ENCODE data around the gene SLC39A3.

SLC39A3 gene, protein sequence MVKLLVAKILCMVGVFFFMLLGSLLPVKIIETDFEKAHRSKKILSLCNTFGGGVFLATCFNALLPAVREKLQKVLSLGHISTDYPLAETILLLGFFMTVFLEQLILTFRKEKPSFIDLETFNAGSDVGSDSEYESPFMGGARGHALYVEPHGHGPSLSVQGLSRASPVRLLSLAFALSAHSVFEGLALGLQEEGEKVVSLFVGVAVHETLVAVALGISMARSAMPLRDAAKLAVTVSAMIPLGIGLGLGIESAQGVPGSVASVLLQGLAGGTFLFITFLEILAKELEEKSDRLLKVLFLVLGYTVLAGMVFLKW

DNA sequence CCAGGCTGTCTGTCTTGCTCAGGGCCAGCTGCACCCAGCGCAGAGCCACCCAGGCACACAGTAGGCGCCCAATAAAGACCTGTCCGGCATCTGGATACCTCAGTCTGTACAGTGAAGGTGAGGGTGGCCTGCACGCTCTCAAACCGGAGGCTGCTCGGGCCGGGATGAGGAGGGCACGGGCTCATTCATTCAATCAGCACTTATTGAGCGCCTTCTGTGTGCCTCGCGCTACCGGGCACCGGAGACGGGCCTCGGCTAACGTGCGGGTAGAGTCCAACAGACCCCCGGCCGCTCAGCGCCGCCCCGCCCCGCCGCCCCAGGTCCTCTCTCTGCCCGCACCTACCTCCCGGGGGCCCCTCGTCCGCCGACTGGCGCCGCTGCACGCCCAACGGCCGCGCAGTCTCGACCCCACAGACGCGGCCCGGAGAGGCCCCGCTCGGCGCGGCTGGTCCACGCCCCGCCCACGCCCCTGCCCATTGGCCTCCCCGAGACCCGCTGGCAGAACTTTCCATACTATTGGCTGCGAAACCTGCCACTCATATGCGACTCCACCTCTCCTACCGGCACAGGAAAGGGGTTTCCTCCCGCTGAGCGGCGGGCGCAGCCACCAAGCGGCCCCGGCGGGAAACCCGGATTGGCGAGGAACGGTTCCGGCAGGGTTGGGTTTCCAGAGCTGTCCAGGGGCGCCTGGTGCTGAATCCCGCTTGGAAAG is at the start of gene SLC39A3:
Gene SLC39A3, minus strand, starts transcription at position 416 of the 712 bp plus-strand sequence. CDS start 2,760 bp downstream, outside the sequence.
- peak within 1 kb of the TSS; percentile 93 for H3K4me3 Mint-ChIP-seq
- no peaks in the 10 kb centered on the region for H3K9me3 Mint-ChIP-seq
- peaks cover 15% of the 10 kb centered on the region for H3K4me1 Mint-ChIP-seq (ENCODE audit: low read depth)
- peaks cover 28% of the 10 kb centered on the region for H3K36me3 Mint-ChIP-seq (ENCODE audit: low read depth)
- H3K27me3 Mint-ChIP-seq, result peaks cover 15% of the 10 kb centered on the region
- H3K27ac Mint-ChIP-seq, result peak within 1 kb of the TSS; percentile 79

DNA sequence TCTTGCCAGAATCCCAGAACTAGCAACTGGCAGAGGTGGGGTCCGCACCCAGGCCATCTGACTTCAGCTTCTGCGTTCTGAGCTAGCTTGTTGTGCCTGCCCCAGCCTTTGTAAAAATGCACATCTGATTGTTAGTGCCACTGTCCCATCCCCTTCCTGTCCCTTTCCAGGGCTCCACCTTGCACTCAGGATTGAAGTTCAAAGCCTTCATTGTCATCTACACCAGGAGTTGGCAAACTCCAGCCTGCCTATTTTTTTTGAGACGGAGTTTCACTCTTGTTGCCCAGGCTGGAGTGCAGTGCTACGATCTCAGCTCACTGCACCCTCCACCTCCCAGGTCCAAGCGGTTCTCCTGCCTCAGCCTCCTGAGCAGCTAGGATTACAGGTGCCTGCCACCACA is 48.4 kb upstream of the SLC39A3 start:
- H3K27ac Mint-ChIP-seq, result no peak overlapping the region

DNA sequence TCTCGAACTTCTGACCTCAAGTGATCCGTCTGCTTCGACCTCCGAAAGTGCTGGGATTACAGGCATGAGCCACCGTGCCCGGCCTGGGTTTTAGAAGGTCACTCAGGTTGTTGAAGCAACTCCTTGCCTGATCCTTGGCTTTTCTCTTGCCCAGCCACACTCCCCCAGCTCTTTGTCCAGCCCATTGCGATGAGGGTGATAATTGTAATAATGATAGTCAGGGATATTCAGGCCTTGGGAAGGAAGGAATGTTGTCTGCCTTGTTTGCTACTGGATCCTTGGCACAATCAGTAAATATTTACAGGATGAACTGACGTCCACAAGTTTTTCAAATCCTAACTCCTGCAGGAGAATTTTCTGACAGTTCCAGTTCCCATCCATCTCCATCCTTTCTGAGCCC is 47.3 kb upstream of the SLC39A3 start:
- peaks cover 28% of the 10 kb centered on the region for H3K36me3 Mint-ChIP-seq (ENCODE audit: low read depth)

More for the DNA sequence above, 48.4 kb upstream of the SLC39A3 start:
- Mint-ChIP-seq H3K4me3 (no peak overlapping the region), H3K36me3 (ENCODE audit: low read depth) (peaks cover 35% of the 10 kb centered on the region), H3K27me3 (no peaks in the 10 kb centered on the region), H3K4me1 (ENCODE audit: low read depth) (peaks cover 49% of the 10 kb centered on the region), H3K9me3 (no peaks in the 10 kb centered on the region)

DNA sequence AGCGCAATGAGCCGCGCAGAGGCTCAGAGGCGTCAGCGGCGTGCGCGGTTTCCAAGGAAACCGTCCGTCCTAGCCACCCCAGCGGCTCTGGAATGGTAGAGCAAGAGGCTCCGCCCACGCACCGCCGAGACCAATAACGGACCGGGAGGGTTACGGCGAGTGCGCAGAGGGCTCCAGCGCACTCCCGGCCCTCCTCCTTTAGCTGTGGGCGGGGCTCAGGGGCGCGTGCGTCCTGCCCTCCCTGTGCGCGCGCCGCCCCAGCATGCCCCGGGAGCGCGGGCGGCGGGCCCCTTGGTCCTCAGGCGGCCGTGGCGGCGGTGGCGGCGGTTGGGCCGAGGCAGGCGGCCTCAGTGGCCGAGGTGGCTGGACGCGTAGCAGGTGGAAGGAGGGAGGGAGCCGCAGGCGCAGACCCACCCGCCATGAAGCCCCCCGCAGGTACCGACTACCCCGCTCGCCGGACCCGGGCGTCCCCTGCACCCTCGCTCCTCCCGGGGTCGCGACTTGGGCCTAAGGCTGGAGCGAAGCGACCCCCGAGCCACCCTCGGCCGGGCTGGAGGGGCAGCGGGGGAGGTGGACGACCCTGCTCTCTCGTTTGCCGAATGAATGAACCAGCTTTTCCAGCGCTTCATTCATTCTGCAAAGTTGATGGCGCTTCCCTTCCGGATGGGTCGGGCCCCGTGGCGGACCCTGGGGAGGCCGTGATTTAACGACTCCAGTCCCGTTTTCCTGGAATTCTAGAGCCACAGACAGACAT is 45.6 kb upstream of the SLC39A3 start, which contains the start of gene THOP1:
Gene THOP1, plus strand, starts transcription at position 260 of the 754 bp plus-strand sequence. Its CDS starts 160 bp downstream, at position 420.
- peaks cover 33% of the 10 kb centered on the region for H3K36me3 Mint-ChIP-seq (ENCODE audit: low read depth)
- H3K4me1 Mint-ChIP-seq (ENCODE audit: low read depth), result peaks cover 71% of the 10 kb centered on the region
- no peaks in the 10 kb centered on the region for H3K27me3 Mint-ChIP-seq
- peak within 1 kb of the TSS; percentile 97 for H3K27ac Mint-ChIP-seq
- H3K4me3 Mint-ChIP-seq, result peak within 1 kb of the TSS; percentile 96
- H3K9me3 Mint-ChIP-seq, result no peaks in the 10 kb centered on the region

More for the DNA sequence above, 47.3 kb upstream of the SLC39A3 start:
- H3K4me1 Mint-ChIP-seq (ENCODE audit: low read depth), result peaks cover 54% of the 10 kb centered on the region
- no peaks in the 10 kb centered on the region for H3K27me3 Mint-ChIP-seq
- H3K9me3 Mint-ChIP-seq, result no peaks in the 10 kb centered on the region
- no peak overlapping the region for H3K27ac Mint-ChIP-seq
- H3K4me3 Mint-ChIP-seq, result peak overlapping the region; percentile 96

DNA sequence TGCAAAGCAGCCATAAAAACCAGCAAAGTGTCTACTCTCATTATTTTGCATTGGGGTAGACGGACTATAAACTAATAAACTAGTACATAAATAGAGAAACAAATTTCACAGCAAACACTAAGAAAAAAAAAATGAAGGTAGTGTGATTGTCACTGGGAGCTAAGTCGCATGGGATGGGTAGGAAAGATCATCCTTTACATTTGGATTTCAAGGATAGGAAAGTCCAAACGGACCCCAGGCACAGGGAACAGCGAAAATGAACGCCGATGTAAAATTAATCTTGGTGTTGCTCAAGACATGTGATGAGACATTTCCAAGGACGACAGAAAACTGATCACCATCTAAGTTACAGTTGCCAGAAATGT is 43.9 kb upstream of the SLC39A3 start:
- Mint-ChIP-seq H3K4me1 (ENCODE audit: low read depth) (peaks cover 62% of the 10 kb centered on the region), H3K27me3 (no peaks in the 10 kb centered on the region), H3K9me3 (no peaks in the 10 kb centered on the region), H3K36me3 (ENCODE audit: low read depth) (peaks cover 32% of the 10 kb centered on the region), H3K27ac (peak overlapping the region; percentile 97), H3K4me3 (peak overlapping the region; percentile 94)

DNA sequence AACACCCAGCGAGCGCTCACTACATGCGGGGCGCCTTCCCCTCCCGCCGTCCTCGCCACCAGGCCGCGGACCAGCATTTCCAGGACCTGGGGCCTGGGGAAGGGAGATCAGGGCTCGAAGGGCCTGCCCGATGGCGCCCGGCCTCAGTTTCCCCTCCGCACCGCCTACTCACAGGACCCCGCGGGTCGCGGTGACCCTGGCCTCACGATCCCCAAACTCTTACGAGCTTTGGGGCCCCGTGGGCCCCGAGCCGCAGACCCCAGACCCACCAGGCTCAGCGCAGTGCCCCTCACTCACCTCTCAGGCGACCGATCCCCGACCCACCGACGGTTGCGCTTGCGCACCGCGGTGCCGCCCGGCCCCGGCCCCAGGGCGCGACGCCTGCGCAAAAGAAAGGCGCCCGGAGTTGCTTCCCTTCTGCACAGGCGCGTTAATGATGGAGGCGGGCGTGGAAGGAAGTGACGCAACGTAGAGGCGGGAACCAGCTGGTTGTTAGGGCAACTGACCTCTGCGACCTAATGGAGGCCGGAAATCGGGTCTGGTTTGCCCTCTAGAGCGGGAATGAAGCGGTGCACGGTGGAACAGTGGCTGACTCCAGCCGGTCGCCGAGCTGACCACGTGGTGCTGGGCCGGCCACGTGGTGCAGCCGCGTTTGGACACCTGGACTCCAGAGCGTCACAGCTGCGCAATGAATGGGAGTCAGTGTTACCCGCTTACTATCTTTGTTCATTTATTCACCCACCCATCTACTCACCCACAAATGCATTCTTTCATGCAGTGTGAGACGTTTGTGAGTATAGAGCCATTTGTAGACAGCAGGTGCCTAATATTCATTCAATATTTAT is 43.3 kb upstream of the SLC39A3 start, which contains the start of gene SGTA:
Gene SGTA, minus strand, starts transcription at position 338 of the 845 bp plus-strand sequence. CDS start 14,205 bp downstream, outside the sequence.
- peak within 1 kb of the TSS; percentile 94 for H3K4me3 Mint-ChIP-seq
- H3K36me3 Mint-ChIP-seq (ENCODE audit: low read depth), result peaks cover 34% of the 10 kb centered on the region
- no peaks in the 10 kb centered on the region for H3K9me3 Mint-ChIP-seq
- H3K4me1 Mint-ChIP-seq (ENCODE audit: low read depth), result peaks cover 65% of the 10 kb centered on the region
- H3K27ac Mint-ChIP-seq, result peak within 1 kb of the TSS; percentile 97
- no peaks in the 10 kb centered on the region for H3K27me3 Mint-ChIP-seq

DNA sequence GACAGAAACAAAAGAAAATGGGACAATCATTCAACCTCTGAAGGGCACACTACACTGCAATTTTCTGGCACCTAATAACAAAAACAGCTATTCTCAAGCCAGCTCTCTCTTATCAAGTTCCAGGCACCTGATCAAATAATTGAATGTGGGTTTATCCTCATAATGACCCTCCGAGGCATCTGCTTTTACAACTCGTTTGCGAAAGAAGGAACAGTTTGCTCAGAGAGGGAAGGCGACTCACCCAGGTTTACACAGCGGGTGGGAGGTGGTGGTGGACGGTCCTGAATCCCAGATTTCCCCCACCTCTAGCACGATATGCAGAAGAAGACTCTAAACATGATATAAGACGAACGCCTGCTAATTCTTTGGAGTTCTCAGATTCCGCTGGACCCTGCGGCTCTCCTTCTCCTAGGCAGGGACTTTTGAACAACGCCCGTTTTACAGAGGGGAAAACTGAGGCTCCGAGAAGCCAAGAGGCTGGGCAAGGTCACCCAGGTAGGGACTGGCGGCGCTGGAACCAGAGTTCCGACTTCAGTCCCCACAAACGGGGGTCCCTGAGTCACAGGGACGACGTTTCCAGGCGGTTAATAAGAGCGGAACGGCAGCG is 42.6 kb upstream of the SLC39A3 start:
- Mint-ChIP-seq H3K9me3 (no peaks in the 10 kb centered on the region), H3K4me1 (ENCODE audit: low read depth) (peaks cover 61% of the 10 kb centered on the region), H3K27me3 (no peaks in the 10 kb centered on the region), H3K27ac (peak overlapping the region; percentile 97), H3K4me3 (peak overlapping the region; percentile 94), H3K36me3 (ENCODE audit: low read depth) (peaks cover 26% of the 10 kb centered on the region)

DNA sequence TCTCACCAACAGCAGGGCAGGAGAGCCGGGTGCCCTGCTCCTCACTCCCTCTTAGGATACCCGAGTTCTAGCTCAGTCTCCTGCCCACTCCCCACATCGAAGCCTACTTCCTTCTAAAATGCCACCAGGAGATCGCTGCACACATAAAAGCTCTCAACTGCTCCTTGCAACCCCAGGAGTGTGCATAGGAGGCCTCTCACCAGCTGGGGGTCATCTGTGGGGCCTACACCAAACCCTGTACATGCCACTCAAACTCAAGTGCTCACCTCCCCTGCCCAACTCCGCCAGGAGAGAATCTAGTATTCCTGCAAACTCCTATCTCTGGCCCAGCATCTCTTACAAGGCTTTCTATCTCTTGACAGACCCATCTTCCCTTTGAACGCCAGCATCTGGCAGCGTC is 40.5 kb upstream of the SLC39A3 start:
- Mint-ChIP-seq H3K27ac (no peak overlapping the region), H3K36me3 (ENCODE audit: low read depth) (peaks cover 27% of the 10 kb centered on the region), H3K4me1 (ENCODE audit: low read depth) (peaks cover 64% of the 10 kb centered on the region), H3K9me3 (no peaks in the 10 kb centered on the region), H3K27me3 (no peaks in the 10 kb centered on the region), H3K4me3 (no peak overlapping the region)

DNA sequence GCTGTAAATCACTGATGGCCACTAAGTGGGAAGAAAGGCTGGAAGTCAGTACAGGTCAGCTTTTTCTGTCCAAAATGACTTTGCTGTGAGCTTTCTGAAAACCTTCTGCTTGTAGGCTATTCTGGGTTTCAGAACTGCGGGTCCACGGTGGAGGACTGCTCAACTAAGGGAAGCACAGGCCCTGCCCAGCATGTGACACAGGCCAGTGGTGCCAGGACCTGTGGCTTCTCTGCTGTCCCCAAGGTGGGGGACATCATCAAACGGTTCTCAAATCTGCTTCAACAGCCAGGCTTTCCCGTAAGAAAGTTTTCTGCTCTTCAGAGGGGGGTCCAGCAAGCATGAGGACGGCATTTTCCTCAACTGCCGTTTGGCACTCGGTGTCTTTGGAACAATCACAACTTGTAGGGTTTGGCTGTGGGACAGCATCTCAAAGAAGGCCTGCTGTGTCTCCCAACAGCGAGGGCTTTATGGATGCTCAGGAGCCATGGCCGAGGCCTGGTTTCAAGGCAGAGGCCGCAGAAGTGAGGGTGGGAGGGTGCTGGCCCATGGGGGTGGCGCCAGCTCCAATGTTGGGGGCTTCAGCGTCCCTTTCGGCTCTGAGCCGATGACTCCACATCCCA is 39.4 kb upstream of the SLC39A3 start:
- Mint-ChIP-seq H3K27me3 (no peaks in the 10 kb centered on the region), H3K36me3 (ENCODE audit: low read depth) (peaks cover 34% of the 10 kb centered on the region), H3K4me1 (ENCODE audit: low read depth) (peaks cover 65% of the 10 kb centered on the region), H3K9me3 (no peaks in the 10 kb centered on the region), H3K27ac (no peak overlapping the region), H3K4me3 (no peak overlapping the region)

DNA sequence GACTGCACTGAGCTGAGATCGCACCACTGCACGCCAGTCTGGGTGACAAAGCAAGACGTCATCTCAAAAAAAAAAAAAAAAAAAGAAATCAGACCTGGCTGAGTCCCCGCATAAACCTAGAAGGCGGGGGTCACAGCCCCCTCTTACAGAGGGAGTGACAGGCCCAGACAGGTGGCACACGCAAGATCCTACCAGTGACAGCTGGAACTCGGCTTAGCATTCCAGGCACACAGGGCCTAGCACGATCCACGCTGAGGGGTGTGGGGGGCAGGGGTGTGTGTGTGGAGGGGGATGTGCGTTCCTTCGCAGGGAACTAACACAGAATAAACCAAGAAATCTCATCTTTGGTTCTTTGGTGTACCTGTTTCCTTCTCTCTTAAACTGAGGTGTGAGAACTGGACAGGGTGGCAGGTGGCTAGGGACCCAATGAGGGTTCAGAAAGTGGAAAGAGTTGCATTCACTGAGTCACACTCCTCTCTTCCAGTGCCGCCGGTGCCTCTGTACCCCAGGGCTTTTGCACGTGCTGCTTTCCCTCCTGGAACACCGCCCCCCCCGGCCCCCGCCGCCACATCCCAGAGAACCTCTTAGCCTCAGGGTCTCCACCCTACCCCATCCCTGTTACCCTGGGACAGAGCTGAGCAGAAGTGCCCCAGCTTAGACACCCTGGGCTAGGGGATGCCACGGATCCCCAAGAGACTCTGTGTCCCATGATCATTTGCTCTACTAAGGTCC is 38.3 kb upstream of the SLC39A3 start:
- peaks cover 38% of the 10 kb centered on the region for H3K36me3 Mint-ChIP-seq (ENCODE audit: low read depth)
- no peak overlapping the region for H3K4me3 Mint-ChIP-seq
- peaks cover 60% of the 10 kb centered on the region for H3K4me1 Mint-ChIP-seq (ENCODE audit: low read depth)
- no peaks in the 10 kb centered on the region for H3K27me3 Mint-ChIP-seq
- no peaks in the 10 kb centered on the region for H3K9me3 Mint-ChIP-seq
- no peak overlapping the region for H3K27ac Mint-ChIP-seq

DNA sequence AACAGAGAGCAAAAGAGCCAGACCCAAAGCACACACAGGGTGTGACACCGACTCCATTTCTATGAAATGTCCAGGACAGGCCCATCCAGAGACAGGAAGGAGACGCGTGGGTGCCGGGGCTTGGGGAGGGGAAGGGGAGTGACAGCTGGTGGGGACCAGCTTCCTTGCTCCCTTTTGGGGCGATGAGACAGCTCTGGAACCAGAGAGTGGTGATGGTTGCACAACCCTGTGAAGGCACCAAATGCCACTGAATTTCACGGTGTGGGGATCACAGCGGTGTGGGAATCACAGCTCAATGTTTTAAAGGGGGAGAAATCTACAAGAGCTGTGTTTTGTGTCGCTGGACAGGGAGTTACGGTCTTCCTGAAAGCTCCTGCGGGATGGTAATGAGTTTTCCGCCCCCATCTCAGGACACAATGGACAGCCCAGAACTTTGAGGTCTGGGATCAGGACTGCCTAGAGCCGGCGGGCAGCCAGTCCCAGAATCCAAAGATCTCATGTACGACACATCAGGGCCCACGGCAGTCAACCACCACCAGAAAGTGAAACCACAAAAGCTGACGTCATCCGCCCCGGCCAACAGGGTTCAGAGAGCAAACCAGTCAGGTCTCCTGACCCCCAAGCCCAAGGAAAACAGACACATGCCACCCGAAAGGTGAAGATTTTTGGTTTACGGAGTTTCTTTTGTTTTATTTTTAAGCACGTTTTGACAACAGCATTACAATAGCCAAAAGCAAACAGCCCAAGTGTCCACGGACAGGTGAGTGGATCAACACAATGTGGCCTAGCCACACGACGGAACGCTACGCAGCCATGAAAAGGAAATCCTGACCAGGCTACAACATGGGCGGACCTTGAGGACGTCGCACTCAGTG is 36.0 kb upstream of the SLC39A3 start:
- H3K9me3 Mint-ChIP-seq, result no peaks in the 10 kb centered on the region
- H3K4me3 Mint-ChIP-seq, result peak overlapping the region; percentile 79
- peaks cover 52% of the 10 kb centered on the region for H3K4me1 Mint-ChIP-seq (ENCODE audit: low read depth)
- H3K36me3 Mint-ChIP-seq (ENCODE audit: low read depth), result peaks cover 29% of the 10 kb centered on the region
- no peaks in the 10 kb centered on the region for H3K27me3 Mint-ChIP-seq
- H3K27ac Mint-ChIP-seq, result peak overlapping the region; percentile 94

DNA sequence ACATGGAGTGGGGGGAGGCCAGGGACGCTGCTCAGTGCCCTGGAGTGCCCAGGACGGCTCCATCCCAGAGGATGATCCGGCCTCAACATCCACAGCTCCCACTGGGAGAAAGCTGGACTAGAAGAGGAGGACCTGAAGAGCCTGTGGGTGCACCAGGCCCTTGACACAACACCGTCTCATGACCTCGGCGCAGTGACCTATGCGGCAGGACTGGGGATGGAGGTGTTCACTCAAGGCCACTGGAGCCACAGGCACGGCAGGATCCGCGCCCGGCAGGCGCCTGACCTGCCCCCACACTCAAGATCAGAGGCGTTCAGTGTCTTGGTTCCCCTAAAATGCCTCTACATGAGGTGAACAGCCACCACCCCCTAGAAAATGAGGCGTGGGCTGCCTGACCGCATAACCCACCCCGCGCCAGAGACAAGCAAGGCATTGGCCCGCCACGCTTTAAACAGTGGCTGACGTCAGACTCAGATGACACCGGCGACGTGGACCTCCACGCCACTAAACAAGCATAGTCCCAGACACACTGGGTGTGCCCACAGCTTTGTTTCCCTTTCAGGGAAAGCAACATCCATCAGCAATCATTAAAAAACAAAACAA is 35.2 kb upstream of the SLC39A3 start:
- peak overlapping the region; percentile 79 for H3K4me3 Mint-ChIP-seq
- peak overlapping the region; percentile 94 for H3K27ac Mint-ChIP-seq
- no peaks in the 10 kb centered on the region for H3K9me3 Mint-ChIP-seq
- peaks cover 44% of the 10 kb centered on the region for H3K4me1 Mint-ChIP-seq (ENCODE audit: low read depth)
- no peaks in the 10 kb centered on the region for H3K27me3 Mint-ChIP-seq
- H3K36me3 Mint-ChIP-seq (ENCODE audit: low read depth), result peaks cover 29% of the 10 kb centered on the region

Data from stimulated activated naive CD8-positive, alpha-beta T cell treated with anti-CD3 and anti-CD28 coated beads, Interleukin-15, Interleukin-2, amounts not matched to agents 100 ng/mL and 50 ng/mL, for 24 hours (primary cell).